Small intestine (tissue), 7 donors: ENCODE measurements around the gene CREM. TPM values are rescaled to one million over a fixed set of nuclear protein-coding genes. Genes with fewer than 3 reads are reported as not detected.

Experiments
- DNase-seq, 2 donors: peaks; one replicate each; pipeline versions ENCODE4 v3.0.0 to v3.0.0-alpha.2; 2013
- FAIRE-seq: peaks from 2 replicates; lab custom pipeline; 2012; peaks lifted over from hg19 to GRCh38; lab: Jason Lieb, UNC
- H3K27ac ChIP-seq, 3 donors: one replicate each; pipeline ENCODE4 v1.5.1; 2013; ENCODE audit warnings: low read length in 2 of 3, mild to moderate bottlenecking in 2 of 3, control low read depth in 1 of 3, inconsistent platforms in 1 of 3, low read depth in 1 of 3, moderate library complexity in 1 of 3
- H3K27me3 ChIP-seq, 3 donors: one replicate each; pipeline ENCODE4 v1.6.1; 2013; ENCODE audit warnings: low read length in 3 of 3, inconsistent platforms in 1 of 3; ENCODE audit not compliant: control insufficient read depth in 3 of 3, insufficient read depth in 3 of 3
- H3K36me3 ChIP-seq, 3 donors: one replicate each; pipeline ENCODE4 v1.6.1; 2013; ENCODE audit warnings: low read length in 3 of 3, inconsistent platforms in 1 of 3, low read depth in 1 of 3, mild to moderate bottlenecking in 1 of 3, moderate library complexity in 1 of 3; ENCODE audit not compliant: control insufficient read depth in 3 of 3, insufficient read depth in 2 of 3
- H3K4me1 ChIP-seq, 3 donors: one replicate each; pipeline ENCODE4 v1.6.1; 2013; ENCODE audit warnings: low read length in 2 of 3, inconsistent platforms in 1 of 3, low read depth in 1 of 3, mild to moderate bottlenecking in 1 of 3, moderate library complexity in 1 of 3; ENCODE audit not compliant: control insufficient read depth in 3 of 3, insufficient read depth in 2 of 3
- H3K4me3 ChIP-seq, 3 donors: one replicate each; pipeline ENCODE4 v1.5.1; 2013; ENCODE audit warnings: low read length in 3 of 3, control low read depth in 1 of 3, inconsistent platforms in 1 of 3, low read depth in 1 of 3, mild to moderate bottlenecking in 1 of 3, moderate library complexity in 1 of 3
- H3K9me3 ChIP-seq, 2 donors: one replicate each; pipeline ENCODE4 v1.6.1; 2013; ENCODE audit warnings: low read depth in 1 of 2, low read length in 1 of 2; ENCODE audit not compliant: control insufficient read depth in 2 of 2, insufficient read depth in 1 of 2
- WGBS, 3 donors: extraction: QIAGEN DNeasy Blood & Tissue Kit; methylation state at CpG; one replicate each; pipeline ENCODE4 v1.1.7; 2013; 5-methylcytosine and 5-hydroxymethylcytosine counted together
- polyA plus RNA-seq, 4 donors: library from polyadenylated mRNA; stranded (reverse) in 3 of 4; unstranded in 1 of 4; fragments of 200-250 nt in 3 of 4; fragments of 120-200 nt in 1 of 4; gene quantifications; one replicate each; pipeline versions ENCODE4 v1.2.1 to v1.2.3, GENCODE V29; 2013
- donor health status: healthy with polysubstance abuse.
- donor health status: control.
- donor health status: control.
- donor health status: Bipolar disorder and iron deficiency.
- donor health status: healthy.

Gene CREM
- polyA plus RNA-seq, 4 donors = 13.2 to 27.6 (median 22.7) TPM

DNA sequence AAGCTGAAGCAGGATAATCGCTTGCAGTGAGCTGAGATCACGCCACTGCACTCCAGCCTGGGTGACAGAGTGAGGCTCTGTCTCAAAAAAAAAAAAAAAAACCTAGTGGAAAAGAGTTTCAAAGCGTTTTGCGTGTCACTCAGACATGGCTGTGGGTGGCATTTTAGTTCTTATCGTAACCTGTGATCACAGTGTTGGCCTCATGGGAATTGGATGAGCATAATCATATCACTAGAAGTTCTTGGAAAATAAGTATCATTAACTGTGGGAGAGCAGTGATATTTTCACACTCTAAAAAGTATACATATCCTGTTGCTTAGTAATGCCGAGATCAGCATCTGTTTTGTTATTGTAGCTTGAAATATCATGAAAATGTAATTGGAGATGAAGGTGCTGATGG lies 92.6 kb downstream of the CREM start:
- FAIRE-seq (no peak), DNase-seq (no peak)
- H3K27me3 ChIP-seq = no peaks in the 10 kb centered on the region
- 60 to 75% (median 75%) methylated on average over 6 of the region's 6 CpGs for WGBS, 3 donors
- no peaks in the 10 kb centered on the region for H3K36me3 ChIP-seq
- no peak overlapping the region for H3K4me3 ChIP-seq
- H3K27ac ChIP-seq = no peak overlapping the region
- no peaks in the 10 kb centered on the region for H3K4me1 ChIP-seq
- no peaks in the 10 kb centered on the region for H3K9me3 ChIP-seq

GRCh38 chr10:35219891-35220890 lies 93.5 kb downstream of the CREM start:
- no peaks in the 10 kb centered on the region for H3K36me3 ChIP-seq
- no peak overlapping the region for H3K4me3 ChIP-seq
- 21 to 58% (median 50%) methylated on average over 4 of the region's 4 CpGs for whole genome bisulfite sequencing, 3 donors
- no peaks in the 10 kb centered on the region for H3K9me3 ChIP-seq
- no peaks in the 10 kb centered on the region for H3K27me3 ChIP-seq
- peak; percentile 26 to 36 for DNase-seq
- no peak overlapping the region for H3K27ac ChIP-seq
- no peaks in the 10 kb centered on the region for H3K4me1 ChIP-seq
- no peak for FAIRE-seq

- Histone ChIP-seq H3K4me3 (no peak overlapping the region), H3K36me3 (no peaks in the 10 kb centered on the region), H3K9me3 (no peaks in the 10 kb centered on the region), H3K27me3 (no peaks in the 10 kb centered on the region), H3K4me1 (no peaks in the 10 kb centered on the region), H3K27ac (no peak overlapping the region)
- DNase-seq (no peak), FAIRE-seq (no peak)
- WGBS, 3 donors = 88 to 93% (median 89%) methylated on average over 4 of the region's 4 CpGs
Measured at GRCh38 chr10:35223016-35223415, 96.4 kb downstream of the CREM start.

- Histone ChIP-seq H3K4me3 (no peak overlapping the region), H3K9me3 (no peaks in the 10 kb centered on the region), H3K27ac (no peak overlapping the region), H3K27me3 (no peaks in the 10 kb centered on the region), H3K36me3 (no peaks in the 10 kb centered on the region), H3K4me1 (no peaks in the 10 kb centered on the region)
- FAIRE-seq (no peak), DNase-seq (no peak)
- 84 to 91% (median 90%) methylated on average over 8 of the region's 8 CpGs for WGBS, 3 donors
Measured at GRCh38 chr10:35224045-35224740, 97.5 kb downstream of the CREM start.

- FAIRE-seq (no peak), DNase-seq (no peak)
- 40 to 68% (median 65%) methylated on average over 5 of the region's 5 CpGs for WGBS, 3 donors
- Histone ChIP-seq H3K4me1 (no peaks in the 10 kb centered on the region), H3K27me3 (no peaks in the 10 kb centered on the region), H3K27ac (no peak overlapping the region), H3K36me3 (no peaks in the 10 kb centered on the region), H3K4me3 (no peak overlapping the region), H3K9me3 (no peaks in the 10 kb centered on the region)
Measured at GRCh38 chr10:35225204-35225603, 98.6 kb downstream of the CREM start.

GRCh38 chr10:35226507-35226906 lies 99.9 kb downstream of the CREM start:
- DNase-seq (no peak), FAIRE-seq (no peak)
- 77 to 83% (median 82%) methylated on average over 3 of the region's 3 CpGs for WGBS, 3 donors
- no peaks in the 10 kb centered on the region for H3K4me1 ChIP-seq
- no peaks in the 10 kb centered on the region for H3K36me3 ChIP-seq
- H3K27me3 ChIP-seq = no peaks in the 10 kb centered on the region
- H3K4me3 ChIP-seq = no peak overlapping the region
- no peak overlapping the region for H3K27ac ChIP-seq
- H3K9me3 ChIP-seq = no peaks in the 10 kb centered on the region

DNA sequence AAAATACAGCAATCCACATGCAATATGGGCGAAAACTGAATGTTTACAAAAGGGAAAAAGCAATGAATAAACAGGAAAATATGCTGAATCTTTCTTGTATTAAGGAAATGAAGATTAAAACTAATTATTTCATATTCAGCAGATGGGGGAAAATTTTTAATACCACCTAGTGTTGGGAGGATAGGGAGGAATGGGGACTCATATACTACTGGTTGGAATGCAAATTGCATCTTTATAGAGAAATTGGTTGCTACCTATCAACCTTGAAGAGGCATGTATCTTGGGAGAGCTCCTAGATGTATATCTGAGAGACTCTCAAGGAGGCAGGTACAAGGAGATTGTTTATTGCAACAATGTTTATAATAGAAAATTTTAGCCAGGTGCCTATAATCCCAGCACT lies 101.4 kb downstream of the CREM start:
- no peak for DNase-seq
- Histone ChIP-seq H3K4me1 (no peaks in the 10 kb centered on the region), H3K36me3 (no peaks in the 10 kb centered on the region), H3K9me3 (no peaks in the 10 kb centered on the region), H3K27me3 (no peaks in the 10 kb centered on the region), H3K4me3 (no peak overlapping the region), H3K27ac (no peak overlapping the region)
- 87 to 96% (median 90%) methylated on average over 1 of the region's 1 CpG for WGBS, 3 donors
- no peak for FAIRE-seq

DNA sequence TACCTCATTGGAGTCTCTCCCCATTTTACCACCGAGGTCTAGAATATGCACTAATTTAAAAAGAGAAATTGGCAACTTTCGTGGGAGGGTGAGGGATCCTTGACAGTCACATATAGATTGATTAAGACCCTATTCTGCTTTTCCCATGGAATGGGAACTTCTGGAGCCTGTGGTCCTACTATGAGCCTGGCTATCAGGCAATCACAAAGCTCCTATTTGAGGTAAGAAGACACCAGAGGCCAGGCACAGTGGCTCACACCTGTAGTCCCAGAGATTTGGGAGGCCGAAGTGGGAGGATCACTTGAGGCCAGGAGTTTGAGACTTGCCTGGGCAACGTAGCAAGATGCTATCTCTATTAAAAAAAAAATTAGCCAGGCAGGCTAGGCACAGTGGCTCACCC lies 105.0 kb downstream of the CREM start:
- 90 to 94% (median 92%) methylated on average over 4 of the region's 4 CpGs for WGBS, 3 donors

More for the DNA sequence above, 105.0 kb downstream of the CREM start:
- no peaks in the 10 kb centered on the region for H3K4me1 ChIP-seq
- H3K4me3 ChIP-seq = no peak overlapping the region
- H3K27me3 ChIP-seq = no peaks in the 10 kb centered on the region
- DNase-seq = no peak
- H3K27ac ChIP-seq = no peak overlapping the region
- no peaks in the 10 kb centered on the region for H3K36me3 ChIP-seq
- no peaks in the 10 kb centered on the region for H3K9me3 ChIP-seq
- FAIRE-seq = no peak
